ENCODE measurements around the gene LCN2.
"Not testable (repeated sequence)": the region's sequence is repeated elsewhere in the genome, so short reads cannot be mapped to it uniquely, and the experiment has no call there.

GRCh38 chr9:128131346-128131745 is 17.9 kb upstream of the LCN2 start:
- not testable (repeated sequence) for TF ChIP-seq POLR2A (IDR thresholded peaks at IDR 0.05; ENCODE audit: low read depth, low read length); TAF1 (IDR thresholded peaks at IDR 0.05; ENCODE audit: borderline replicate concordance, low read depth, low read length); SREBF1 (IDR thresholded peaks at IDR 0.05; ENCODE audit: low read length); EGR1 (IDR thresholded peaks at IDR 0.05; ENCODE audit: borderline replicate concordance in 1 of 2, low read depth in 2 of 2, low read length in 2 of 2); POLR2AphosphoS5 (IDR thresholded peaks at IDR 0.05; ENCODE audit: low read length); CBX3 (IDR thresholded peaks at IDR 0.05; ENCODE audit: borderline replicate concordance, low read depth); CTCF (IDR thresholded peaks at IDR 0.05 in 2 of 3, conservative IDR thresholded peaks at IDR 0.05 in 1 of 3; ENCODE audit: control insufficient read depth in 2 of 3, extremely low read depth in 1 of 3, insufficient read depth in 1 of 3, low read depth in 3 of 3, low read length in 3 of 3); RFX5 (IDR thresholded peaks at IDR 0.05; ENCODE audit: low read depth, low read length); SUPT20H (IDR thresholded peaks at IDR 0.05; ENCODE audit: borderline replicate concordance, control insufficient read depth, low read depth, low read length); CEBPZ (IDR thresholded peaks at IDR 0.05; ENCODE audit: low read depth, low read length)

Data from GM12878 (cell line).